ENCODE measurements around the gene ZNF511. TPM values are rescaled to one million over a fixed set of nuclear protein-coding genes. Genes with fewer than 3 reads are reported as not detected.

Gene ZNF511
- total RNA-seq, 2 experiments from 2014 or later, result 38.1 to 40.9 TPM

- Mint-ChIP-seq H3K27me3 (peaks cover 52% of the 10 kb centered on the region), H3K4me1 (ENCODE audit: low read depth) (peaks cover 18% of the 10 kb centered on the region), H3K36me3 (ENCODE audit: low read depth) (peaks cover 4% of the 10 kb centered on the region), H3K27ac (no peak overlapping the region), H3K4me3 (no peak overlapping the region), H3K9me3 (peaks cover 4% of the 10 kb centered on the region)
- CTCF ChIA-PET, result interaction anchor here (1.0 to 2.3 kb wide), 15 partner anchors 7 to 110 kb away, joined by 3 to 13 read pairs (median 4); partner anchors contain the start of genes ECHS1 and FUOM
- Histone ChIP-seq H3K4me1 (ENCODE audit: insufficient read depth, low read length) (peaks cover 30% of the 10 kb centered on the region), H3K27me3 (ENCODE audit: control insufficient read depth in 1 of 2, insufficient read depth in 2 of 2, low read length in 2 of 2) (peaks cover 42 to 43% of the 10 kb centered on the region in 2 experiments), H3K27ac (ENCODE audit: low read depth in 1 of 2, low read length in 2 of 2) (no peak overlapping the region), H3K9me3 (ENCODE audit: control insufficient read depth in 1 of 2, insufficient read depth in 1 of 2, low read length in 2 of 2) (peaks cover 0 to 28% of the 10 kb centered on the region in 2 experiments), H3K4me3 (ENCODE audit: low read length) (no peak overlapping the region), H3K36me3 (ENCODE audit: insufficient read depth, low read length) (no peaks in the 10 kb centered on the region)
- intact Hi-C loops (cut with DNase I, micrococcal nuclease), result loop anchor here (1.0 to 5.0 kb wide), 5 partner anchors 50 to 192 kb away; partner anchors contain the start of genes MTG1 (in 1 of the 2) and PAOX (in 1 of the 2)
- POLR2A ChIA-PET, result interaction anchor here (0.6 to 1.2 kb wide), 3 partner anchors 45 to 180 kb away, joined by 4 to 5 read pairs (median 5); partner anchors contain the start of genes ECHS1 and MTG1
- no peak for TF ChIP-seq CTCF (IDR thresholded peaks at IDR 0.05)
- no peak for DNase-seq
- ATAC-seq (ENCODE audit: poor library complexity), result no peak
Measured at GRCh38 chr10:133328358-133329343, 19.9 kb downstream of the ZNF511 start.

- Mint-ChIP-seq H3K4me3 (peak overlapping the region; percentile 42), H3K27me3 (peaks cover 52% of the 10 kb centered on the region), H3K36me3 (ENCODE audit: low read depth) (peaks cover 4% of the 10 kb centered on the region), H3K27ac (no peak overlapping the region), H3K9me3 (peaks cover 4% of the 10 kb centered on the region), H3K4me1 (ENCODE audit: low read depth) (peaks cover 18% of the 10 kb centered on the region)
- peaks cover 0 to 38% of the 10 kb centered on the region in 2 experiments for H3K9me3 ChIP-seq (ENCODE audit: control insufficient read depth in 1 of 2, insufficient read depth in 1 of 2, low read length in 2 of 2)
- ATAC-seq (ENCODE audit: poor library complexity), result peak; percentile 86
- no peaks in the 10 kb centered on the region for H3K36me3 ChIP-seq (ENCODE audit: insufficient read depth, low read length)
- peak overlapping the region; percentile 25 for H3K4me3 ChIP-seq (ENCODE audit: low read length)
- peaks cover 27% of the 10 kb centered on the region for H3K4me1 ChIP-seq (ENCODE audit: insufficient read depth, low read length)
- intact Hi-C loops (cut with DNase I, micrococcal nuclease), result loop anchor here (1.0 to 5.0 kb wide), 5 partner anchors 49 to 191 kb away; partner anchors contain the start of genes MTG1 (in 1 of the 2) and PAOX (in 1 of the 2)
- DNase-seq, result peak; percentile 75 to 95 (median 86)
- ChIA-PET CTCF (interaction anchor here (0.7 to 2.3 kb wide), 20 partner anchors 8 to 190 kb away, joined by 3 to 13 read pairs (median 4); partner anchors contain the start of genes ECHS1, FUOM and MTG1), POLR2A (interaction anchor here (0.8 to 1.2 kb wide), 4 partner anchors 44 to 65 kb away, joined by 3 to 5 read pairs (median 4); partner anchors contain the start of genes ECHS1 and MTG1)
- TF ChIP-seq CTCF (IDR thresholded peaks at IDR 0.05), result peak; percentile 94
- no peak overlapping the region for H3K27ac ChIP-seq (ENCODE audit: low read depth in 1 of 2, low read length in 2 of 2)
- H3K27me3 ChIP-seq (ENCODE audit: control insufficient read depth in 1 of 2, insufficient read depth in 2 of 2, low read length in 2 of 2), result peaks cover 42 to 43% of the 10 kb centered on the region in 2 experiments
Measured at GRCh38 chr10:133329491-133330202, 20.9 kb downstream of the ZNF511 start.

All from CD4-positive, alpha-beta T cell (primary cell).